GM12878 (cell line): ENCODE results near the gene DIS3L2.

Experiments
- CTCF ChIP-seq, 3 experiments: IDR thresholded peaks in 2 of 3; conservative IDR thresholded peaks in 1 of 3; 2 replicates each; pipeline ENCODE4 v1.5.1; 2011; ENCODE audit warnings: low read depth in 3 of 3, low read length in 3 of 3, mild to moderate bottlenecking in 3 of 3, control low read depth in 2 of 3, moderate library complexity in 2 of 3, inconsistent platforms in 1 of 3, mixed read lengths in 1 of 3; ENCODE audit not compliant: control insufficient read depth in 2 of 3, insufficient read depth in 1 of 3; ENCODE audit errors: extremely low read depth in 1 of 3
- EP300 ChIP-seq, 2 experiments: fragments of 150-350 bp in 1 of 2; IDR thresholded peaks; 2 replicates each; pipeline ENCODE4 v1.6.1; 2011 to 2012; ENCODE audit warnings: low read depth in 2 of 2, low read length in 2 of 2, borderline replicate concordance in 1 of 2, improper control_type of control experiment in 1 of 2, inconsistent platforms in 1 of 2; ENCODE audit not compliant: control insufficient read depth in 1 of 2
- POLR2AphosphoS5 ChIP-seq: IDR thresholded peaks from 2 replicates; pipeline ENCODE4 v1.6.1; 2011; ENCODE audit warnings: mild to moderate bottlenecking, low read length, inconsistent platforms
- REST ChIP-seq: IDR thresholded peaks from 2 replicates; pipeline ENCODE4 v1.6.1; 2012; ENCODE audit warnings: mild to moderate bottlenecking, low read depth, low read length
- SPI1 ChIP-seq: IDR thresholded peaks from 2 replicates; pipeline ENCODE4 v1.6.1; 2011; ENCODE audit warnings: low read depth, mild to moderate bottlenecking, low read length, moderate library complexity, borderline replicate concordance; ENCODE audit not compliant: insufficient read depth
- TCF12 ChIP-seq: IDR thresholded peaks from 2 replicates; pipeline ENCODE4 v1.6.1; 2011; ENCODE audit warnings: low read depth, mild to moderate bottlenecking, low read length

- TF ChIP-seq TCF12 (no peak), CTCF (IDR thresholded peaks at IDR 0.05 in 2 of 3, conservative IDR thresholded peaks at IDR 0.05 in 1 of 3; ENCODE audit: control insufficient read depth in 2 of 3, extremely low read depth in 1 of 3, insufficient read depth in 1 of 3, low read depth in 3 of 3, low read length in 3 of 3) (no peak), EP300 (IDR thresholded peaks at IDR 0.05; ENCODE audit: borderline replicate concordance in 1 of 2, control insufficient read depth in 1 of 2, low read depth in 2 of 2, low read length in 2 of 2) (no peak), REST (no peak), POLR2AphosphoS5 (no peak), SPI1 (no peak)
Observed at GRCh38 chr2:232094201-232094600, 132.7 kb downstream of the DIS3L2 start.
